ENCODE data around the gene PTPRB.
"Not testable (repeated sequence)": the region's sequence is repeated elsewhere in the genome, so short reads cannot be mapped to it uniquely, and the experiment has no call there.

The PTPRB gene

GRCh38 chr12:70490928-70491327 is 146.3 kb downstream of the PTPRB start:
- POLR2A ChIA-PET; H3K4me1 ChIP-seq (ENCODE audit: control insufficient read depth, insufficient read depth, low read length); H3K9me3 ChIP-seq (ENCODE audit: control insufficient read depth, insufficient read depth, low read depth, low read length); H3K4me3 ChIP-seq (ENCODE audit: low read depth, low read length); H3K27ac ChIP-seq (ENCODE audit: extremely low read depth, low read depth, low read length); CTCF ChIA-PET; H3K36me3 ChIP-seq (ENCODE audit: control insufficient read depth in 2 of 2, insufficient read depth in 1 of 2, low read length in 2 of 2): not testable (repeated sequence)
- TF ChIP-seq ZNF146 (tag by site-specific recombination; IDR thresholded peaks at IDR 0.05): peak; percentile 76

GRCh38 chr12:70487440-70487839 is 149.8 kb downstream of the PTPRB start:
- ChIA-PET POLR2A (no interaction called here), CTCF (interaction anchor here (1.6 kb wide), 1 partner anchor 587 kb away, joined by 9 read pairs; no protein-coding TSS in a partner anchor)
- TF ChIP-seq ZNF391 (tag by site-specific recombination; IDR thresholded peaks at IDR 0.05; ENCODE audit: borderline replicate concordance, low read depth) (no peak), ZBTB48 (tag by site-specific recombination; IDR thresholded peaks at IDR 0.05) (no peak), ZNF843 (tag by site-specific recombination; IDR thresholded peaks at IDR 0.05) (no peak), ZNF585B (tag by site-specific recombination; IDR thresholded peaks at IDR 0.05) (no peak), ZNF114 (tag by site-specific recombination; IDR thresholded peaks at IDR 0.05) (no peak)
- Histone ChIP-seq H3K36me3 (ENCODE audit: control insufficient read depth in 2 of 2, insufficient read depth in 1 of 2, low read length in 2 of 2) (no peaks in the 10 kb centered on the region), H3K9me3 (ENCODE audit: control insufficient read depth, insufficient read depth, low read depth, low read length) (no peaks in the 10 kb centered on the region), H3K4me3 (ENCODE audit: low read depth, low read length) (no peak overlapping the region), H3K4me1 (ENCODE audit: control insufficient read depth, insufficient read depth, low read length) (peaks cover 6% of the 10 kb centered on the region), H3K27ac (ENCODE audit: extremely low read depth, low read depth, low read length) (no peak overlapping the region)

DNA sequence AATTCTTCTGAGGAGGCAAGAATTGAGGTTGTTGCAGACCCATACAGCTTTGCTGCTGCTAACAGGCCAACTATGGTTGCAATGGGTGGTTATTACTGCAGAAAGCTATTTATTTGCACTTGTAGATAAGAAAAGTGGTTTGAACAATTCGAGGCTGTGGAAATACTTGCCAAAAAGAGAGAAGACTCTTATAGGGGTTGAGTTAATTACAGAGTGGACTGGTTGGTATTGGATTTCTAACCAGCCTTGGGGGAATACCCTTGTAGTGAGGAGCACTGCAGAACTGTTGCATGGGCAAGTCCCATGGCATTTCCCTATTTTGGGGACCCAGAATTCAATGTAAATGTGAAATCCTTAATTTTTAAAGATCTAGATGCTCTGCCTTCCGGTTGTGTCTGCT is 150.6 kb downstream of the PTPRB start:
- H3K27ac ChIP-seq (ENCODE audit: extremely low read depth, low read depth, low read length): no peak overlapping the region
- POLR2A ChIA-PET: no interaction called here
- no peaks in the 10 kb centered on the region for H3K9me3 ChIP-seq (ENCODE audit: control insufficient read depth, insufficient read depth, low read depth, low read length)
- no peak overlapping the region for H3K4me3 ChIP-seq (ENCODE audit: low read depth, low read length)
- H3K4me1 ChIP-seq (ENCODE audit: control insufficient read depth, insufficient read depth, low read length): peaks cover 6% of the 10 kb centered on the region
- CTCF ChIA-PET: interaction anchor here (1.6 kb wide), 1 partner anchor 586 kb away, joined by 9 read pairs; no protein-coding TSS in a partner anchor
- H3K36me3 ChIP-seq (ENCODE audit: control insufficient read depth in 2 of 2, insufficient read depth in 1 of 2, low read length in 2 of 2): no peaks in the 10 kb centered on the region
- no peak for TF ChIP-seq ZNF248 (tag by site-specific recombination; IDR thresholded peaks at IDR 0.05)
- TF ChIP-seq ZNF112 (tag by site-specific recombination; IDR thresholded peaks at IDR 0.05): no peak
- TF ChIP-seq PRDM4 (tag by site-specific recombination; IDR thresholded peaks at IDR 0.05): no peak
- 0 out of 2 replicates have a peak, but pooled peaks have one; percentile 20 for TF ChIP-seq ZNF843 (tag by site-specific recombination; IDR thresholded peaks at IDR 0.05)
- TF ChIP-seq PRDM1 (tag by site-specific recombination; IDR thresholded peaks at IDR 0.05): no peak
- no peak for TF ChIP-seq ZNF521 (tag by site-specific recombination; IDR thresholded peaks at IDR 0.05)
- peak; percentile 56 for TF ChIP-seq PRDM6 (tag by site-specific recombination; IDR thresholded peaks at IDR 0.05)
- no peak for TF ChIP-seq ZNF426 (tag by site-specific recombination; IDR thresholded peaks at IDR 0.05)
- TF ChIP-seq, protein P1, sequence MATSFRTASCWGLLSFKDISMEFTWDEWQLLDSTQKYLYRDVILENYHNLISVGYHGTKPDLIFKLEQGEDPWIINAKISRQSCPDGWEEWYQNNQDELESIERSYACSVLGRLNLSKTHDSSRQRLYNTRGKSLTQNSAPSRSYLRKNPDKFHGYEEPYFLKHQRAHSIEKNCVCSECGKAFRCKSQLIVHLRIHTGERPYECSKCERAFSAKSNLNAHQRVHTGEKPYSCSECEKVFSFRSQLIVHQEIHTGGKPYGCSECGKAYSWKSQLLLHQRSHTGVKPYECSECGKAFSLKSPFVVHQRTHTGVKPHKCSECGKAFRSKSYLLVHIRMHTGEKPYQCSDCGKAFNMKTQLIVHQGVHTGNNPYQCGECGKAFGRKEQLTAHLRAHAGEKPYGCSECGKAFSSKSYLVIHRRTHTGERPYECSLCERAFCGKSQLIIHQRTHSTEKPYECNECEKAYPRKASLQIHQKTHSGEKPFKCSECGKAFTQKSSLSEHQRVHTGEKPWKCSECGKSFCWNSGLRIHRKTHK (tag by site-specific recombination; IDR thresholded peaks at IDR 0.05): no peak
- TF ChIP-seq ZNF704 (tag by site-specific recombination; IDR thresholded peaks at IDR 0.05): no peak
- peak; percentile 80 for TF ChIP-seq SP7 (tag by site-specific recombination; IDR thresholded peaks at IDR 0.05)
- TF ChIP-seq SALL2 (tag by site-specific recombination; IDR thresholded peaks at IDR 0.05; ENCODE audit: borderline replicate concordance): no peak
- no peak for TF ChIP-seq ZNF184 (tag by site-specific recombination; IDR thresholded peaks at IDR 0.05)
- TF ChIP-seq FEZF1 (tag by site-specific recombination; IDR thresholded peaks at IDR 0.05): peak; percentile 59
- no peak for TF ChIP-seq ZNF266 (tag by site-specific recombination; IDR thresholded peaks at IDR 0.05; ENCODE audit: low read depth)
- TF ChIP-seq ELK4 (IDR thresholded peaks at IDR 0.05; ENCODE audit: borderline replicate concordance, low read depth, low read length): no peak
- no peak for TF ChIP-seq ZBTB7A (tag by site-specific recombination; IDR thresholded peaks at IDR 0.05; ENCODE audit: low read depth)
- TF ChIP-seq ATF2 (tag by site-specific recombination; IDR thresholded peaks at IDR 0.05; ENCODE audit: low read depth): no peak

All from HEK293 (cell line).